GM12892 (cell line): ENCODE results near the gene PFKP.

ENCODE experiments used
- POLR2A ChIP-seq: IDR thresholded peaks from 2 replicates; pipeline ENCODE4 v1.6.1; 2011; ENCODE audit warnings: low read depth, low read length, control low read depth
- POLR2AphosphoS5 ChIP-seq: IDR thresholded peaks from 2 replicates; pipeline ENCODE4 v1.6.1; 2011; ENCODE audit warnings: low read depth, low read length, control low read depth
- TAF1 ChIP-seq: IDR thresholded peaks from 2 replicates; pipeline ENCODE4 v1.6.1; 2011; ENCODE audit warnings: low read depth, mild to moderate bottlenecking, control low read depth, low read length, borderline replicate concordance

- TF ChIP-seq POLR2AphosphoS5 (no peak), POLR2A (no peak), TAF1 (no peak)
Measured at GRCh38 chr10:3126741-3127346, 59.5 kb downstream of the PFKP start.
